ENCODE measurements around the gene CIITA. TPM values are rescaled to one million over a fixed set of nuclear protein-coding genes. Genes with fewer than 3 reads are reported as not detected.

Gene CIITA
- polyA plus RNA-seq, 1 donor (not counting 4 experiments of a cell fraction or from before 2014, with no cell fraction given), result 0.05 TPM

DNA sequence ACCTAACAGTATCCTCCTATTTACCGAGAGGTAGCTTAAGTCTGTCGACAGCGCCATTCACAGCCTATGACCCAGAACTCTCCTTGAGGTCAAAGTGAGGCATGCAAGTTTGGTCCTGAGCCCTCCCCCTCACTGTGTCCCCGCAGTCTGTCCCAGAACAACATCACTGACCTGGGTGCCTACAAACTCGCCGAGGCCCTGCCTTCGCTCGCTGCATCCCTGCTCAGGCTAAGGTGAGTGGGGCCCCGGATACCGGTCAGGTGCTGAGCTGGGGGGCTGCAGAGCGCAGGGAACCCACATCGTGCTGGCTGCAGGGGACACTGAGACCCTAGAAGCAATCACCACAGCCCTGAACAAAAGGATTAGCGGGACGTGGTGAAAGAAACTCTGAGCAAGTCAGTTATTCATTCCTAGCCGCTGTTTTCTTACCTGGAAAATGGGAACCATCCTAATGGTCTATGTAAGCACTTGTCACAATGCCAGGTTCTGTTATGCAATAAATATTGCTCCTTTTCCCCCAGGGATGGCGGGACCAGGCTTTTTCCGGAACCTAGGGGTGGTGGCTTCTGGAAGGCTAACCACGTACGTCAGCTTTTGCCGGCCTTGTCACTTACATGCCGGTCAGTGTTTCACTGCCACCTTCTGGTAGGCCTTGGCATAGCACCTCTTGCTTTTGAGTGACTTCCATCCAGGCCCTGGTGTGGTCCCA is 41.4 kb downstream of the CIITA start:
- no peak for TF ChIP-seq EZH2 (IDR thresholded peaks at IDR 0.05; ENCODE audit: low read length)
- TF ChIP-seq, protein P1, sequence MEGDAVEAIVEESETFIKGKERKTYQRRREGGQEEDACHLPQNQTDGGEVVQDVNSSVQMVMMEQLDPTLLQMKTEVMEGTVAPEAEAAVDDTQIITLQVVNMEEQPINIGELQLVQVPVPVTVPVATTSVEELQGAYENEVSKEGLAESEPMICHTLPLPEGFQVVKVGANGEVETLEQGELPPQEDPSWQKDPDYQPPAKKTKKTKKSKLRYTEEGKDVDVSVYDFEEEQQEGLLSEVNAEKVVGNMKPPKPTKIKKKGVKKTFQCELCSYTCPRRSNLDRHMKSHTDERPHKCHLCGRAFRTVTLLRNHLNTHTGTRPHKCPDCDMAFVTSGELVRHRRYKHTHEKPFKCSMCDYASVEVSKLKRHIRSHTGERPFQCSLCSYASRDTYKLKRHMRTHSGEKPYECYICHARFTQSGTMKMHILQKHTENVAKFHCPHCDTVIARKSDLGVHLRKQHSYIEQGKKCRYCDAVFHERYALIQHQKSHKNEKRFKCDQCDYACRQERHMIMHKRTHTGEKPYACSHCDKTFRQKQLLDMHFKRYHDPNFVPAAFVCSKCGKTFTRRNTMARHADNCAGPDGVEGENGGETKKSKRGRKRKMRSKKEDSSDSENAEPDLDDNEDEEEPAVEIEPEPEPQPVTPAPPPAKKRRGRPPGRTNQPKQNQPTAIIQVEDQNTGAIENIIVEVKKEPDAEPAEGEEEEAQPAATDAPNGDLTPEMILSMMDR (optimal IDR thresholded peaks at IDR 0.05 in 1 of 3, IDR thresholded peaks at IDR 0.05 in 1 of 3, conservative IDR thresholded peaks at IDR 0.05 in 1 of 3; ENCODE audit: extremely low read depth in 1 of 3, insufficient read depth in 2 of 3, low read length in 3 of 3), result peak; percentile 98 to 99 (median 99)
- DNase-seq (ENCODE audit: low read depth, low spot score), result peak; percentile 84
- H3K27ac ChIP-seq (ENCODE audit: control insufficient read depth, insufficient read depth, low read length), result no peak overlapping the region
- no peak overlapping the region for H2AFZ ChIP-seq (ENCODE audit: control insufficient read depth, low read length)
- H3K9ac ChIP-seq (ENCODE audit: control insufficient read depth, extremely low read depth, insufficient read depth, low read length), result no peak overlapping the region
- H3K9me3 ChIP-seq (ENCODE audit: control insufficient read depth, low read depth, low read length), result no peaks in the 10 kb centered on the region
- H4K20me1 ChIP-seq (ENCODE audit: control insufficient read depth, extremely low read depth, insufficient read depth, low read length), result no peaks in the 10 kb centered on the region
- dilution Hi-C loops (cut with MboI; ENCODE audit: extremely low pct_ligation_motif_present, low sequenced_read_pairs), result loop anchor here (25.0 kb wide), 1 partner anchor 181 kb away; the partner anchor contains the start of gene NUBP1
- peaks cover 3% of the 10 kb centered on the region for H3K4me1 ChIP-seq (ENCODE audit: control insufficient read depth, extremely low read depth, insufficient read depth, low read length)
- peak; percentile 71 for FAIRE-seq
- no peak overlapping the region for H3K4me3 ChIP-seq (ENCODE audit: control insufficient read depth in 2 of 3, extremely low read depth in 1 of 3, insufficient read depth in 2 of 3, low read depth in 1 of 3, low read length in 3 of 3)
- H3K27me3 ChIP-seq (ENCODE audit: control insufficient read depth, extremely low read depth, insufficient read depth, low read length), result no peaks in the 10 kb centered on the region
- H3K36me3 ChIP-seq (ENCODE audit: control insufficient read depth in 2 of 2, extremely low read depth in 1 of 2, insufficient read depth in 2 of 2, low read length in 2 of 2), result no peaks in the 10 kb centered on the region
- no peaks in the 10 kb centered on the region for H3K9me1 ChIP-seq (ENCODE audit: control insufficient read depth, extremely low read depth, insufficient read depth, low read length)
- H3K79me2 ChIP-seq (ENCODE audit: control insufficient read depth, insufficient read depth, low read length), result no peaks in the 10 kb centered on the region
- peak overlapping the region; percentile 22 for H3K4me2 ChIP-seq (ENCODE audit: control insufficient read depth, extremely low read depth, insufficient read depth, low read depth, low read length)

DNA sequence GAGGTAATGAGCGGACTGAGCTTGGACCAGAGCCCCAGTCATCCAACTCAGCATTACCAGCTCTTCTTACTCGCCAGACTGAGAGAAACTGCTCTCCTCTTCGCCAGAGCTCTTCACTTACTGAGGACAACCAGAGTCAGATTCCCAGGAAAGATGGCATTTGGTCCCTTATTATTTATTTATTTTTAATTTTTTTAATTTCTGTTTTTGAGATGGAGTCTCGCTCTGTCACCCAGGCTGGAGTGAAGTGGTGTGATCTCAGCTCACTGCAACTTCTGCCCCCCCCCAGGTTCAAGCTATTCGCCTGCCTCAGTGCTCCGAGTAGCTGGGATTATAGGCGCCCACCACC is 42.0 kb downstream of the CIITA start:
- Histone ChIP-seq H3K4me1 (ENCODE audit: control insufficient read depth, extremely low read depth, insufficient read depth, low read length) (peaks cover 3% of the 10 kb centered on the region), H2AFZ (ENCODE audit: control insufficient read depth, low read length) (no peak overlapping the region), H3K36me3 (ENCODE audit: control insufficient read depth in 2 of 2, extremely low read depth in 1 of 2, insufficient read depth in 2 of 2, low read length in 2 of 2) (no peaks in the 10 kb centered on the region), H3K9ac (ENCODE audit: control insufficient read depth, extremely low read depth, insufficient read depth, low read length) (no peak overlapping the region), H4K20me1 (ENCODE audit: control insufficient read depth, extremely low read depth, insufficient read depth, low read length) (no peaks in the 10 kb centered on the region), H3K9me1 (ENCODE audit: control insufficient read depth, extremely low read depth, insufficient read depth, low read length) (no peaks in the 10 kb centered on the region), H3K9me3 (ENCODE audit: control insufficient read depth, low read depth, low read length) (no peaks in the 10 kb centered on the region), H3K4me2 (ENCODE audit: control insufficient read depth, extremely low read depth, insufficient read depth, low read depth, low read length) (no peak overlapping the region), H3K27me3 (ENCODE audit: control insufficient read depth, extremely low read depth, insufficient read depth, low read length) (no peaks in the 10 kb centered on the region), H3K27ac (ENCODE audit: control insufficient read depth, insufficient read depth, low read length) (no peak overlapping the region), H3K4me3 (ENCODE audit: control insufficient read depth in 2 of 3, extremely low read depth in 1 of 3, insufficient read depth in 2 of 3, low read depth in 1 of 3, low read length in 3 of 3) (no peak overlapping the region), H3K79me2 (ENCODE audit: control insufficient read depth, insufficient read depth, low read length) (no peaks in the 10 kb centered on the region)
- dilution Hi-C loops (cut with MboI; ENCODE audit: extremely low pct_ligation_motif_present, low sequenced_read_pairs), result loop anchor here (25.0 kb wide), 1 partner anchor 182 kb away; the partner anchor contains the start of gene NUBP1
- DNase-seq (ENCODE audit: low read depth, low spot score) (no peak), FAIRE-seq (no peak)
- TF ChIP-seq, protein P1 (optimal IDR thresholded peaks at IDR 0.05 in 1 of 3, IDR thresholded peaks at IDR 0.05 in 1 of 3, conservative IDR thresholded peaks at IDR 0.05 in 1 of 3; ENCODE audit: extremely low read depth in 1 of 3, insufficient read depth in 2 of 3, low read length in 3 of 3), result no peak
- no peak for TF ChIP-seq EZH2 (IDR thresholded peaks at IDR 0.05; ENCODE audit: low read length)

Measured in keratinocyte (primary cell).